ENCODE data around the gene RTF1.
"Not testable (repeated sequence)": the region's sequence is repeated elsewhere in the genome, so short reads cannot be mapped to it uniquely, and the experiment has no call there.

The RTF1 gene

DNA sequence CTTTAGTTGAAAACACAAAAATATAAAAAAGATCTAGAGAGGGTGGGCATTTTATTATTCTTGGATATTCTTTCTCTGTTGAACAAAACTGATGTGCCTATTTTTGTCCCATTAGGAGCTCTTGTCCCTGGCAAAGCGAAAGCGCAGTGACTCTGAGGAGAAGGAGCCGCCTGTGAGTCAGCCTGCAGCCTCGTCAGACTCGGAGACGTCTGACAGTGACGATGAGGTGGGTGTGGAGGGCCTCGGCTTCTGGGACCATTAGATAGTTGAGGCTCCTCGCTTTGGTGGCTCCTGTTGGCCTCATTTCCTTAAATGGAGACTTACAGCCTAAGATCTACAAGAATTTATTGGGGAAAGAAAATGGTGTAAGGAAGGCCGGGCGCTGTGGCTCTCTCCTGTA lies 21.3 kb downstream of the RTF1 start:
- DNase-seq = no peak

DNA sequence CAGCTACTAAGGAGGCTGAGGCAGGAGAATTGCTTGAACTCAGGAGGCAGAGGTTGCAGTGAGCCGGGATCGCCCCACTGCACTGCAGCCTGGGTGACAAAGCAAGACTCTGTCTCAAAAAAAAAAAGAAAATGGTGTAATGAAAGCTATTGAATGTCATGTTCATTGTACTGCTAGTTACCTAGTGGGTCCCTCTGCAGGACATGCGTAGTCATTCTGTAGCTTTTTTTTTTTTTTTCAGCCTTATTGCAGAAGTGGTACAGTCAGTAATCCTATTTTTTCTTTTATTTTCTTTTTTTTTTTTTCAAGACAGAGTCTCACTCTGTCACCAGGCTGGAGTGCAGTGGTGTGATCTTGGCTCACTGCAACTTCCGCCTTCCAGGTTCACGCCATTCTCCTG lies 21.9 kb downstream of the RTF1 start:
- not testable (repeated sequence) for DNase-seq

DNA sequence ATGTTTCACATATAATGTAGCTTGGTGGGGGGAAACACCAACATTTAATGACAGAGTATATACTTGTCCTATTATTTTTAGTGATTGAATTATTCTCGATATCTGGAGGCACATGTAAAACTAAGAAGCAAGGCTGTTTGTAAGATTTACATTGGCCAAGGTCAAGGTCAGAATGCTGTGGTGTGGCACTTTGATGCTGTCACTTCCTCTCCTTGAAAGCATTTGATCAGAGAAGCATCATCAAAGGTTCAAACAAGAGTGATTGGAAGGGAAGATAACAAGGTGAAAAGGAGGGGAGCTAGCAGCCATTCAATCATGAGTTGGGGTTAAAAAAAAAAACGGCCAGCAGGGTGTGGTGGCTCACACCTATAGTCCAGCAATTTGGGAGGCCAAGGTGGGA lies 26.4 kb downstream of the RTF1 start:
- DNase-seq = no peak

DNA sequence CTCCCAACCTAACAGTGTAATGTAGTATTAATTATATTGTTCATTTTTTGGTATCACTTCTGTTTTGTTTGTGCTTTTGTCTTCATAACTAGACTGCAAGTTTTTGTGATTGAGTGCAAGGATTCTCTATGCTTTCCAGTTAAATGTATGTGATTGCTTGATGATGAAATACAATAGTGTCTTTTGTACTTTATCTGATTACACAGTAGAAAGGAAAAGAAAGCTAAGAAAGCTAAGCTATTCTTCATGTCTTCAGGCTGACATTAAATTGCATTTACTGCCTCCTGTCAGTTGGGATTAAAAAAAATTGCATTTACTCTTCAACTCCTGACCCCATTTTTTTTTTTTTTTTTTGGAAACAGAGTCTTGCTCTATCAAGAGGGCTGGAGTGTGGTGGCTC lies 28.5 kb downstream of the RTF1 start:
- DNase-seq = no peak

DNA sequence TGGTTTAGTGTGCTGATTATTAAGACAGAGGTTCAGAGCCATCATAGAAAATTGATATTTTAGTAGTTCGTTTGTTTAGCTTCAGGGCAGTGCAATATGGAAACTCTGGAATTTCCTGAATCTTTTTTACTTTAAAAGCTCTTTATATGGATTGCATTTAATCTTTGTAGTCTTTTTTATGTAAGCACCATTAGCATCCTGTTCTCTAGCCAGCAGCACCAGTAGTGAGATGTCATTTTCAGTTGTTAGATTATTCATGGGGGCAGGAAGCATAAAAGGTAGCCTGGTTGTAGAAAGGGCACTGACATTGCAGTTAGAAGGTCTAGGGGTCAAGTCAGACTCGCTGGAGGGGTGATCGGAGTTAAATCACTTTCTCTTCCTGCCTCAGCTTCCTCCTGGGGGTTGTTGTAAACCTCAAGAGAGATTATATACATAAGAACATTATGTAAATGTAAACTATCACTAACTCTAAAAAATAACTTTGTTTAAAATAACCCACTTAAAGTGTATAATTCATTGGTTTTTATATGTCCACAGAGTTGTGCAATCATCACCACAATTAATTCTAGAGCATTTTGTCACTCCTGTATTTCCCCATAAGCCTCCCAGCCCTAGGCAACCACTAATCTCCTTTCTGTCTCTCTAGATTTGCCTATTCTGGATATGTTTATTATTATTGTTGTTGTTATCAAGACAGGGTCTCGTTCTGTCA lies 45.3 kb downstream of the RTF1 start:
- no peak for DNase-seq

DNA sequence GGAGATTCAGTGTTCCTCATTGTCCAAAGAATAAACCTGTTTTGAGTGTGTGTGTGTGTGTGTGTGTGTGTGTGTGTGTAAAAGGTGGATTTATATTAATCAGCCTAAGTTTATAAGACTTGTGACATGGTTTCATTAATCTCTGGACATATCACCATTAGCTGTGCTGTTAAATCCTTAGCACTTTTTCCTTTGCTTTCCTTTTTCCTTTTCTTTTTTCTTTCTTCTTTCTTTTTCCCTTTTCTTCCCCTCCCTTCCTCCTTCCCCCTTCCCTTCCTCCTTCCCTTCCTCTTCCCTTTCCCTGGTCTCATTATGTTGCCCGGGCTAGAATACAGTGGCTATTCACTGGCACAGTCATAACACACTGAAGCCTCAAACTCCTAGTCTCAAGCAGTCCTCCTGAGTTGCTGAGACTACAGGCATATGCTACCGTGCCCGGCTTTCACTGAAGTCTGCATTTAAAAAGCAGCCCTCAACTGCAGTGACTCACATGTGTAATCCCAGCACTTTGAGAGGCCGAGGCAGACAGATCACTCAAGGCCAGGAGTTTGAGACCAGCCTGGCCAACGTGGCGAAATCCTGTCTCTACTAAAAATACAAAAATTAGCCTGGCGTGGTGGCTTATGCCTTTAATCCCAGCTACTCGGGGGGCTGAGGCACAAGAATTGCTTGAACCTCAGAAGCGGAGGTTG lies 48.1 kb downstream of the RTF1 start:
- DNase-seq = no peak

DNA sequence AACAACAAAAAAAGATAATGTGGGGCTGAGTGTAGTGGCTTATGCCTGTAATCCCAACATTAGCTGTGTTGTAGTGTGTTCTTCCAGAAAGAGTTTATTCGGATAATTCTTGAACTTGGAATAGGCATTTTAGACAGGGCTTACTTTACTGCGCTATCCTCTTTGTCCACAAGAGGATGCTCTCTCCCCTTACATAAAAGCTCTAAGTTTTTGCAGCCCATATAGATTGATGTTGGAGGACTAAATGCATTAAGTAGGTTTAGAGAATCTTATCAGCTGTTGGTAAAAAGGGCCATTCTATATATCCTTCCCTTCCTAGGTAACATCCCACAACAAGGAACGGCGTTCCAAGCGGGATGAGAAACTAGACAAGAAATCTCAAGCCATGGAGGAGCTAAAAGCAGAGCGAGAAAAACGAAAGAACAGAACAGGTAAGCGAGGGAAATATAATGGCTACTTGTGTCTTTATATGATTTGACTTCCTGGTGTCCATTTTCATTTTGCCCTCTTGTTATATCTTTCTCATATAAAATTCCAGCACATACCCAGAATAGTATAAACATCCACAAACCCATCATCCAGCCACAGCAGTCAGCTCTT lies 49.0 kb downstream of the RTF1 start:
- no peak for DNase-seq

DNA sequence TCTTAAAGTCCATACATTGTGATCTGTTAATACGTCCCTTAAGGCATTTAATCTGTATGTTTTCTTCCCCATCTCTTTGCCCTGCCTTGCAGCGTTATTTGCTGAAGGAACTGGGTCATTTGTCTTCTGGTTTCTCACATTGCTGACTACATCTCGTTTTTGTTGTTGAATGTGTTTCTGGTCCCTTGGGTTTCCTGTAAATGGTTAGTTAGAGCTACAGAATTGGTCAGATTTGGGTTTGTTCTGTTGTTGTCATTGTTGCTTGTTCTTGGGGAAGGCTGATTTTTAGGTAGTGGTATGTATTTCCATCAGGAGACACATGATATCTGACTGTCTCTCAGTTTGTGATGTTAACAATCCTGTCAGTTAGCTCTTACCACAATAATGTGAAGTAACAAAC lies 49.8 kb downstream of the RTF1 start:
- DNase-seq = no peak

DNA sequence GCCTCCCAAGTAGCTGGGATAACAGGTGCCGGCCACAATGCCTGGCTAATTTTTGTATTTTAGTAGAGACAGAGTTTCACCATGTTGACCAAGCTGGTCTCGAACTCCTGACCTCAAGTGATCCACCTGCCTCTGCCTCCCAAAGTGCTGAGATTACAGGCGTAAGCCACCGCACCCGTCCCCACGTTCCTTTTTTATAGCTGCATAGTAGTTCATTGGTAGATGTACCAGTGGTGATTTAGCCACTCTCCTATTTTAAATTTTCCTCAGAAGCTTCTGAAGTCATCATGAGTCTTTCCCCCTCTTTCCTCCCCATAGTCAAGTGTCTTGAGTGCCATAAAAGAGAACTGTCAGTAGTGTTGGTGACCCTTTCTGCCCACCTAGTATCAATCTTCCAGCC lies 52.7 kb downstream of the RTF1 start:
- not testable (repeated sequence) for DNase-seq

DNA sequence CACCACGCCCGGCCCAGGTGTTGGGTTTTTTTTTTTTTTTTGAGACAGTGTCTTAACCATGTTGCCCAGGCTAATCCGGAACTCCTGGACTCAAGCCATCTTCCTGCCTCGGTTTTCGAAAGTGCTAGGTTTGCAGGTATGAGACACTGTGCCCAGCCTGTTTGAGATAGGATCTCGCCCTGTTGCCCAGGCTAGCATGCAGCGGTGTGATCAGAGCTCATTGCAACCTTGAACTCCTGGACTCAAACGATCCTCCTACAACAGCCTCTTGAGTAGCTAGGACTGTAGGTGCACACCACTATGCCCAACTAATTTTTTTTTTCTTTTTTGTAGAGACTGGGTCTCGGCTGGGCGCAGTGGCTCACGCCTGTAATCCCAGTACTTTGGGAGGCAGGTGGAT lies 56.5 kb downstream of the RTF1 start:
- no peak for DNase-seq

DNA sequence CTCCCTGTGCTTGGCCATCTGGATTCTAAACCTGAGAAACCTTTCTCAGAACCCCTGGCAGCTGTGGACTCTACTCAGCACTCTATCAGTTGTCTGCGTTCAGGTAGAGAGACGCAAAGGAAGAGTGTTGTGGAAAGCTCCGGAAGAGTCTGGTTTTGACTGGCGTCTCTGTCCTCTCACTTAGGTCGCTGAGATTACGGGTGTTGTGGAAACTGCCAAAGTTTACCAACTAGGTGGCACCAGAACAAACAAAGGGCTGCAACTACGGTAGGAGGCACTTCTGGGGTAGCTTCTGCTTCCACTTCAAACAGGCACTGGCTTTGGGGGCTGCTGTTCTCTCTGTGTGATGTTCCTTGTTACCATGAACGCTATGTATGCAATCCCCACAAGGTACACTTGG lies 57.5 kb downstream of the RTF1 start:
- no peak for DNase-seq

DNA sequence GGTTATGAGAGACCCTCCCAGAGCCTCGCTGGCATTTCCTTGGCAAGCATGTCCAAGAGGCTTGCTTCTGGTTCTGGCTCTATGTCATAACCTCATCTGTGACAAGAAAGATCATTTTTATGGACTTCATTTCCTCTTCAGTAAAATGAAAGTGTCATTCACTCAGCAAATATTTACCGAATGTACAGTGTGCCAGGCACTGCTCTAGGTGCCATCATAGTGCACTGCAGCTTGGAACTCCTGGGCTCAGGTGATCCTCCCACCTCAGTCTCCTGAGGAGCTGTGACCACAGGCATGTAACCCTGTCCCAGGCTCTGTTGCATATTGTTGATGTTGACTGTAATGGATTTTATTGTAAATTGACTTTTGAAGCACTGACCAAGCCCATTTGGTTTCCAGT lies 58.0 kb downstream of the RTF1 start:
- DNase-seq = no peak

DNA sequence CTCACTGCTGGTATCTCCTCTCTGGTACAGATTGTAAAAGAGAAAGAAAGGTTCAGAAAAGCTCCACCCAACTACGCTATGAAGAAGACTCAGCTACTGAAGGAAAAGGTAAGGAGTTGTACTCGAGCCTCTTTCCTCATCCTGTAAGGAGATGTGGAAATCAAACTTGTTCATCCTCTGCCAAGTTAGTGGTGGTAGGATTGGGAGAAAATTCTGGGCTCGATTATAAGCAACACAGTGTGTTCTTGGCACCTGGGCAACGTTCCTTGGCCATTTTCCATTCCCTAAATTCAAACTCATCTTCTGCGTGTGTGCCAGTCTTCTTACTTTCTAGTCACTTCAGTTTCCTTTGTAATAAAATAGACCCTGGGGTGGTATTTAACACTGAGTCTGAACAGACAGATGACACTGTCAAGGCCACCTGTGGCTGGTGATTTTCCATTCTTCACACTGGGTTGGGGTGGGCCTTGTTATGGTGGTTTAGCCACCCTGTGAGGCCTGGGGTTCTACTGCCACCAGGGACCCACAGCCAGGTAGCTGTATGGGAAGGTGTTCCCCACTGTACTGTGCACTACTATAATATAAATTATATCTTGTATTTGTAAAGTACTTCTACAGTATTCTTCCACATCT lies 59.6 kb downstream of the RTF1 start:
- DNase-seq = no peak

DNA sequence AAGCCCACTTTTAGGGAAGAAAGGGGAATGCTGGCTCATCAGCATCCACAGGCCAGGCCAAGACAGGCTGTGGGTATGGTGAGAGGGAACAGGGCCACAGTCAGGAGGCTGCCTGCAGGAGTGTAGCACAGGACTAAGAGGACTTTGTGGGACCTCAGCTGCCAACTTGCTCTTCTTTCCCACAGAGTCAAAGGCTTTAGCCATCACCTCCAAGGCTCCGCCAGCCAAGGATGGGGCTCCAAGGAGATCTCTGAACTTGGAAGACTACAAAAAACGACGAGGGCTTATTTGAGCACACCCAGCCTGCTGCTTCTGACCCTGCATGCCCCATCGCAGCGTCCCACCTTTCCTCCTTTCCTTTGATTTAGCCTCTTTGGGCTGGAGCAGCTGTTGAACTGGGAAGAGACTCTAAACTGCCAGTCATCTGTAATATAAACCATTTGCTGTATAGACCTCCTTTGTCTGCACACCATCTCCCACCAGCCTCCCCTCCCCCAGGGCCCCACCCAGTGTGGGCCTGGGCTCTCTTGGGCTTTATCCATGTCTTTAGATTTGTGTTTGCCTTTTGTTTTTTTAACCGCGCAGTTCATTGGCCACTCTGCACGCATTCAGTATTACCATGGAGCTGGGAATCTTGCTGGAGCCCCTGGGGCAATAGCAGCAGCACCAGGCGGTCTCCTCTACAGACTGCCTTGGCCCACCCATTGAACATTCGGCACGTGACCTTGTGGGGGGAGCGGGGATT lies 63.7 kb downstream of the RTF1 start:
- no peak for DNase-seq

DNA sequence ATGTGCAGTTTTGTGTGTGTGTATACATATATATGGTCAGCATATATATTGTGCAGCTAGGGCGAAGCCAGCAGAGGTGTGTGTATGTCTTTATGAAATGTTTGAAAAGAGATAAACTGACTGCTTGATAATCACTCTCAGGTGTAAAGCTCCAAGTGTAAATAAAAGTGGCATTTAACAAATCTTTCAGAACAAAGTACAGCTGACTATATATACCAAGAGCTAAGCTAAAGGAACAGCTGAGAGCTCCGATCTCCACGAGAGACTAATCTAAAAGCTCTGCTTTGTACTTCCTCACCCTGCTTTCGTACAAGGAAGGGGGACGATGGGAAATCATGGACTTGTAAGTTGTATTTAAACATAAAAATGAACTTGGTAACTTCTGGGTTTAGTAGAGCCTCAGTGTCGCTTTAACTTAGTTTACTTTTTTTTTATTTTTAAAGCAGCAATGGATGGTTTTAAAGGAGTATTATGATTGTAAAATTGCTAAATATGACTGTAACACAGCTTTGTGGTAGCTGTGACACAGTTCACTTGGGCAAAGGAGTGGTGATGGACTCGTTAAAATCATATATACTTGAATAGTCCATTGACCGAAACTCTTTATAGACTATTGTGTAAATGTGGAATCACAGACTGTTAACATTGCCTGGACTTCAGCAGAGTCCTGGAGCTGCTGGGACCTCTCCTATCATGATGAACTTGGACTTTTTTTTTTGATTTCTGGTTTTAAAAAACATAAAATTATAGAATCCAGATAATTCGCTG lies 65.4 kb downstream of the RTF1 start:
- no peak for DNase-seq

DNA sequence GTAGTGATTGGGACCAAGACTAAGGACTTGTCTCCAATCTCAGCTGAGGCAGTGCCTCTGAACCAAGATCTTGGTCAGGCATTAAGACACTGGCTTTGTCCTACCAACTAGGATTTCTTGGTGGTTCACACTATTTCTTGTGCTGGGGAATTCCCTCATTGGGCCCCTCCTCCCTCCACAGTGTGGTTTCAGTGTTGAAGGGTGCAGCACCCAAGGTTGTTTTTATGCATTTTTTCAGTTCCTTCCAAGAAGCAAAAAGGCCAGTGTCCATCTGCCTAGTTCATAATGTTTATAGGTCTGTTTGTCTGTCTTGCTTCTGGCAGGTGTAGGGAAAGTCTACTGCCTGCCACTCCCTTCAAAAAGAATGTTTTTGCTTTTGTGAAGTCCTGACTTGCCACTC lies 66.2 kb downstream of the RTF1 start:
- DNase-seq = no peak

DNA sequence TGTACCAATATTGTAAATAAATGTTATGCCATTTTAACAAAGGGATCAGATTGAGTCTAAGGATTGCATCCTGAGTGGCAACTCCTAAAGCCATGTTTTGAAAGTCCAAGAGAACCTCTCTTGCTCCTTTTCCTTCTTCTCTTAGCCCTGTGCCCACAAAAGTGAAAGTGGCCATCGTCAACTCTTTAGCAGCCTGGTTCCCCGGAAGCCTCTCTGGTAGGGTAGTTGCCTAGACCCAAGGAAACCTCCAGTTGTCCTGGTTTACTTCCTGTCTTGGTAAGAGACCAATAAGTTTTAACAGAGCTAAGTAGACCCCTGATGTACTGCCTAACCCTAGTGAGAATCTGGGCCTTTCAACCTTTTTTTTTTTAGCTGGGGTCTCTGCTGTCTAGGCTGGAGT lies 66.6 kb downstream of the RTF1 start:
- DNase-seq = no peak

DNA sequence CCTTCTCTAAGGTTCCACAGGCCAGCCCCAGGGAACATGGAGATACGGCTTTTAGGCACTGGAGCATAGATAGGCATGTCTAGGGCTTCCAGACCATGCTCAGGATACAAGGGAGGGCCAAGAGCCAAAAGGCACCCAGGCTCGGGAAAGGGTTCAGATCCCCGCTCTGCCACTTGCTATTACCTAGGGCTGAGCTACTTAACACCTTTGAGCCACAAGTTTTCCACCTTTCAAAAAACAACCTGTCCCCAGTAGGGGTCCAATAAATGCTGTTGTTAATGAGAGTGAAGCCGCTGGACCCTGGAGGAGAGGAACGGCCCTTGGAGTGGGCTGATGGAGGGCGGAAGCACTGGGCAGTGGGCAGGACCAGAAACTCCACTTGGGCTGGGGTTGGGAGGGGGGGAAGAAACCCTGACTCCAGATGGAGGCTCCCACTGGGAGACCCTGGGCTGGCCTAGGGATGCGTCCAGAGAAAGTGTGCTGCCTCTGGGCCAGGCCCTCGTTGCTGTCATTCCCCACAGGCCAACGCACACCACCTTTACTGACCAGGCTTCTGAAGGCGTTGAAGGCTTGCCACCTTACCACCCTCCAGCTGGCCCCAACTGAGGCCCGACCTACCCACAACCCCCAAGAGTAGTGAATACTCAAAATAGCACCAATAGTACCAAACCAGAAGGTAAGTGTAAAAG lies 68.2 kb downstream of the RTF1 start:
- DNase-seq = no peak

DNA sequence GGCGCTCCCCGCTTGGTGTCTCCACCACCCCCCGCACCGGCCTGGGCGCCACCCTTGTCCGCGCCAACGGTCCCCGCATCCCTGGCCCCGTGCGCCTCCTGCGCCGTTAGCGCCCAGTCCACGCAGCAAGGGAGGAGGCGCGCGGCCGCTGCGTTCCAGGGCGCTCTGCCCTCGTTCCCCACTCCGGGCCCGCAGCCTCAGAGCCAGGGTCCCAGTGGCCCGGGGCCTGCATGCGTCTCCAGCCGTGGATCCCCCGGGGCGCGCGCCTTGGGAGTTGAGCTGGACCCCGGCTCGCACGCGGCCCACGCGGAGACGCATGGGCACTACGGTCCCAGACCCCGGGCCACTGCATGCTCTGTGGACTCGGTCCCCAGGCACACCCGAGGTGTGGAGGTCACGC lies 69.4 kb downstream of the RTF1 start:
- DNase-seq = no peak

DNA sequence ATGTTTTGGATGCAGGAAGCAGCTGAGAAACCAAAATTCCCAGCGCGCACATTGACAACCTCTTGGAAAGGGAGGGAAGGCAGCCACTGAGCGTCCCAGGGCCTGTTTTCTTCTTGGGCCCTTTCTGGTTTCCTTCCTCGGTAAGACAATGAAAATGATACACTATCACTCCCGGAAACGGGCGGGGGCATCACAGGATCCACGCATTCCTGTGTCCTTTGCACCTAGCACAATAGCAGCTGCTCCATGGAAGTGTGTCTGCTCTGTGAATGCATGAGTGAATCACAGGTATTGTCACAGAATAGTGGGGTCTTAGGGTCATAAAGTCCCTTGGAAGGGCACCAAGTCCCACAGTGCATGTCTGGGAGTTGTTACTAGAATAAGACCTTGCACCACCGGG lies 70.5 kb downstream of the RTF1 start:
- no peak for DNase-seq

DNA sequence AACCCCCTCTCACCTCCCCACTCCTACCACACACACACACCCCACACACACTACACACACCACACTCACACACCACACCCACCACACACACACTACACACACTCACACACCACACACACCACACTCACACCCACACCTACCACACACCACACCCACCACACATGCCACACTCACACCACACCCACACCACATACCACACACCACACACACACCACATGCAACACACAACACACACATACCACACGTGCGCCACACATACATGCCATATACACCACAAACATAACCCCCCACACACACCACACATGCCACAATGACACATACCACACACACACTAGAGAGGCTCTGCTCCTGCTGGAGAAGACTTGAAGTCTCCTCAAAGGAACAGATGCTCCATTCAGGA lies 70.9 kb downstream of the RTF1 start:
- DNase-seq = no peak

DNA sequence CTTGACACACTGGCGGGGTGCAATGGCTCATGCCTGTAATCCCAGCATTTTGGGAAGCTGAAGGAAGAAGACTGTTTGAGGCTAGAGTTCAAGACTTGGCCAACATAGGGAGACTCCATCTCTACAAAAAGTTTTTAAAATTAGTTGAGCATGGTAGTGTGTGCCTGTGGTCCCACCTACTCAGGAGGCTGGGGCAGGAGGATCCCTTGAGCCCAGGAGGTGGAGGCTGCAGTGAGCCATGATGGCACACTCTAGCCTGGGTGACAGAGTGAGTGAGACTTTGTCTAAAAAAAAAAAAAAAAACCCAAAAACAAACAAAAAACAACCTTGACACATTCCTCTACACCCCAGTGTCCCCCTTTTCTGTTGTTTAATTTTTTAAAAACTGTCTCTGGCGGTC lies 72.7 kb downstream of the RTF1 start:
- no peak for DNase-seq

Data from activated gamma-delta T cell (primary cell).